GM12801 (cell line): ENCODE measurements around the gene RPS10.

ENCODE experiments used
- CTCF ChIP-seq: IDR thresholded peaks from one replicate; pipeline ENCODE4 v1.5.1; 2011; ENCODE audit warnings: control low read depth; ENCODE audit not compliant: insufficient read length; ENCODE audit errors: extremely low read depth

Gene RPS10

GRCh38 chr6:34445313-34445860 lies 19.5 kb upstream of the RPS10 start:
- TF ChIP-seq CTCF: no peak

- no peak for TF ChIP-seq CTCF
Observed at GRCh38 chr6:34441526-34441925, 15.7 kb upstream of the RPS10 start.

- no peak for TF ChIP-seq CTCF
Observed at GRCh38 chr6:34439442-34439841, 13.6 kb upstream of the RPS10 start.

GRCh38 chr6:34438705-34439104 lies 12.8 kb upstream of the RPS10 start:
- TF ChIP-seq CTCF: no peak

- TF ChIP-seq CTCF: no peak
Observed at GRCh38 chr6:34437644-34437970, 11.7 kb upstream of the RPS10 start.

GRCh38 chr6:34436803-34437643 lies 11.2 kb upstream of the RPS10 start:
- no peak for TF ChIP-seq CTCF

GRCh38 chr6:34435916-34436315 lies 10.0 kb upstream of the RPS10 start:
- no peak for TF ChIP-seq CTCF

- no peak for TF ChIP-seq CTCF
Observed at GRCh38 chr6:34425132-34425497, 754 bp downstream of the RPS10 start.
